HG02678 (cell line): Measurements from ENCODE around the gene ODAD3.
"Not testable (repeated sequence)": the region's sequence is repeated elsewhere in the genome, so short reads cannot be mapped to it uniquely, and the experiment has no call there.

Experiments
- ATAC-seq: cut with Tn5 transposase; IDR thresholded peaks from one replicate; pipeline ENCODE4 v1.9.1; 2021; ENCODE audit warnings: mild to moderate bottlenecking, moderate library complexity; ENCODE audit not compliant: unreplicated experiment

The ODAD3 gene

GRCh38 chr19:11435057-11435832 lies at the start of gene ODAD3, which contains the start of gene PRKCSH:
TSS of gene ODAD3 (minus strand) at chr19:11435121. CDS start at chr19:11435016, 105 bp downstream.
TSS of gene PRKCSH (plus strand) at chr19:11435635. CDS start at chr19:11436118, 483 bp downstream.
- peak; percentile 89 for ATAC-seq

GRCh38 chr19:11483366-11484111 lies 48.6 kb upstream of the ODAD3 start:
- no peak for ATAC-seq

GRCh38 chr19:11482384-11483050 lies 47.6 kb upstream of the ODAD3 start:
- peak; percentile 68 for ATAC-seq

- ATAC-seq = peak; percentile 60
These were observed 46.8 kb upstream of the ODAD3 start for GRCh38 chr19:11481534-11482383.

- no peak for ATAC-seq
These were observed 46.0 kb upstream of the ODAD3 start, which contains the start of gene ELAVL3 for GRCh38 chr19:11480715-11481533. TSS of gene ELAVL3 (minus strand) at chr19:11481046. CDS start at chr19:11480608, 438 bp downstream.

GRCh38 chr19:11479898-11480714 lies 45.2 kb upstream of the ODAD3 start:
- ATAC-seq = no peak

- no peak for ATAC-seq
These were observed 44.4 kb upstream of the ODAD3 start for GRCh38 chr19:11479090-11479897.

- no peak for ATAC-seq
These were observed 43.5 kb upstream of the ODAD3 start for GRCh38 chr19:11478167-11479089.

GRCh38 chr19:11475861-11476260 lies 40.9 kb upstream of the ODAD3 start:
- no peak for ATAC-seq

GRCh38 chr19:11475343-11475742 lies 40.4 kb upstream of the ODAD3 start:
- ATAC-seq = not testable (repeated sequence)

- no peak for ATAC-seq
These were observed 38.8 kb upstream of the ODAD3 start for GRCh38 chr19:11473725-11474124.

- ATAC-seq = not testable (repeated sequence)
These were observed 33.4 kb upstream of the ODAD3 start for GRCh38 chr19:11468266-11468845.

- no peak for ATAC-seq
These were observed 30.7 kb upstream of the ODAD3 start for GRCh38 chr19:11465600-11465999.

- ATAC-seq = no peak
These were observed 29.7 kb upstream of the ODAD3 start for GRCh38 chr19:11464333-11465265.

GRCh38 chr19:11463391-11463790 lies 28.5 kb upstream of the ODAD3 start:
- ATAC-seq = no peak
